OCI-LY3 (cell line): ENCODE measurements around the gene ABHD18.

Experiments
- EZH2phosphoT487 ChIP-seq: fragments of 200-600 bp; shearing (Covaris generic); IDR thresholded peaks from 2 replicates; pipeline ENCODE4 v1.6.1; 2018; ENCODE audit warnings: antibody characterized with exemption, mixed run types, low read depth
- TF ChIP-seq, protein P1 (sequence below): fragments of 200-600, 300-600 bp; sonication (generic); IDR thresholded peaks from 2 replicates; pipeline ENCODE4 v1.5.1; 2014; ENCODE audit warnings: antibody characterized with exemption, low read length, low read depth

DNA sequence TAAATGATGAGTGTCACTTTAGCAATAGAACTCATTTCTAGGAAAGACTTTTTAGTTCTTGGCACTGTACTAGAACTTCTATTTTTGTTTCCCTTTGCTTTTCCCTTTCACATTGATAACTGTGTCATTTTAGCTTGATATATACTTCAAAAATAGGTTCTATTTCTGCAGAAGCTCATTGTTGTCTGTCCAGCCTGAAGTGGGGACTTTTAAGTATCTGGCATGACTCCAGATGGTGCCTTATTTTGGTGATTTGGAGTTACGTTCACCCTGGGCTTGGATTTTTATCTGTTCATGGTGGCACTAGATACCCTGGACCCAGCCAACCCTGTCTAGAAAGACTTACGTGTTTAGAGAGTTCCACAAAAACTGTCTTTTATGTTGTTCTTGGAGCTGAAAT lies 3.4 kb downstream of the ABHD18 start:
- TF ChIP-seq, protein P1, sequence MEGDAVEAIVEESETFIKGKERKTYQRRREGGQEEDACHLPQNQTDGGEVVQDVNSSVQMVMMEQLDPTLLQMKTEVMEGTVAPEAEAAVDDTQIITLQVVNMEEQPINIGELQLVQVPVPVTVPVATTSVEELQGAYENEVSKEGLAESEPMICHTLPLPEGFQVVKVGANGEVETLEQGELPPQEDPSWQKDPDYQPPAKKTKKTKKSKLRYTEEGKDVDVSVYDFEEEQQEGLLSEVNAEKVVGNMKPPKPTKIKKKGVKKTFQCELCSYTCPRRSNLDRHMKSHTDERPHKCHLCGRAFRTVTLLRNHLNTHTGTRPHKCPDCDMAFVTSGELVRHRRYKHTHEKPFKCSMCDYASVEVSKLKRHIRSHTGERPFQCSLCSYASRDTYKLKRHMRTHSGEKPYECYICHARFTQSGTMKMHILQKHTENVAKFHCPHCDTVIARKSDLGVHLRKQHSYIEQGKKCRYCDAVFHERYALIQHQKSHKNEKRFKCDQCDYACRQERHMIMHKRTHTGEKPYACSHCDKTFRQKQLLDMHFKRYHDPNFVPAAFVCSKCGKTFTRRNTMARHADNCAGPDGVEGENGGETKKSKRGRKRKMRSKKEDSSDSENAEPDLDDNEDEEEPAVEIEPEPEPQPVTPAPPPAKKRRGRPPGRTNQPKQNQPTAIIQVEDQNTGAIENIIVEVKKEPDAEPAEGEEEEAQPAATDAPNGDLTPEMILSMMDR, result no peak
- no peak for TF ChIP-seq EZH2phosphoT487
